Hepatocyte (in vitro differentiated cells): ENCODE results near the gene CYP27B1.

ENCODE experiments used
- EZH2 ChIP-seq: fragments of 200-600 bp; sonication (generic); IDR thresholded peaks from 2 replicates; pipeline ENCODE4 v1.6.1; 2016; ENCODE audit warnings: antibody characterized with exemption, mild to moderate bottlenecking, borderline replicate concordance
- TF ChIP-seq, protein P1 (sequence below): fragments of 200-600 bp; sonication (generic); IDR thresholded peaks from 2 replicates; pipeline ENCODE4 v1.5.1; 2016; ENCODE audit warnings: antibody characterized with exemption, mild to moderate bottlenecking; ENCODE audit not compliant: poor library complexity

DNA sequence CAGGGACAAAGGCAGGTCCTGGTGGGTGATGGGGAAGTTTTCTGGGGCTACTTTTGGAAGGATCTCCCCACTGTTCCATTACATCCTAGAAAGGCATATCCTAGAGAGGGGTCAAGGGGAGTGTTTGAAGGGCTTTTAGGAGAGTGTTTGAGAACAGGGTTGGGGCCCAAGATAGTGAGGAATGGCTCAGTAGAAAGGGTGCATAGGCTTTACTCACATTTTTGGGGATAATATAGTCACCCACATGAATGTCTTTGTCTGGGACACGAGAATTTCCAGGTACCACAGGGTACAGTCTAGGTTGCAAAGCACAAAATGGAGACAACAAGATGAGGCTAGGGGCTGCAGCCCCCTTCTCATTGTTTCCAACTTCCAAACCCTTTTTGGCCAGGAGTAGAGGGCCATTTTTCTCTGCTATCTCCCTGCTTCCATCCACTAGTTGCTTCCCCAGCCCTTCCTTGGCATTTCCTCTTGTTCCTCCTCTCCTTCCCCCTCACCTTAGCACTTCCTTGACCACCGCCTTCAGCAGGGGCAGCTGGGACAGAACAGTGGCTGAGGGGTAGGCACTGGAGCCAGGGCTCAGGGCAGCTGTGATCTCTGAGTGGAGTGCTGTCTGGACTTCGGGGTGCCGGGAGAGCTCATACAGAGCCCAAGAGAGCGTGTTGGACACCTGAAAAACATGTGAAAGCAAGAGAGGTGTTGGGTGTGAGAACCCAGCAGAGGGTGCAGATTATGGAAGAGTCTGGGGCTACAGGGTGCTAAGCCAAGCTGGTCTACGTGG lies 2.8 kb downstream of the CYP27B1 start:
- TF ChIP-seq, protein P1, sequence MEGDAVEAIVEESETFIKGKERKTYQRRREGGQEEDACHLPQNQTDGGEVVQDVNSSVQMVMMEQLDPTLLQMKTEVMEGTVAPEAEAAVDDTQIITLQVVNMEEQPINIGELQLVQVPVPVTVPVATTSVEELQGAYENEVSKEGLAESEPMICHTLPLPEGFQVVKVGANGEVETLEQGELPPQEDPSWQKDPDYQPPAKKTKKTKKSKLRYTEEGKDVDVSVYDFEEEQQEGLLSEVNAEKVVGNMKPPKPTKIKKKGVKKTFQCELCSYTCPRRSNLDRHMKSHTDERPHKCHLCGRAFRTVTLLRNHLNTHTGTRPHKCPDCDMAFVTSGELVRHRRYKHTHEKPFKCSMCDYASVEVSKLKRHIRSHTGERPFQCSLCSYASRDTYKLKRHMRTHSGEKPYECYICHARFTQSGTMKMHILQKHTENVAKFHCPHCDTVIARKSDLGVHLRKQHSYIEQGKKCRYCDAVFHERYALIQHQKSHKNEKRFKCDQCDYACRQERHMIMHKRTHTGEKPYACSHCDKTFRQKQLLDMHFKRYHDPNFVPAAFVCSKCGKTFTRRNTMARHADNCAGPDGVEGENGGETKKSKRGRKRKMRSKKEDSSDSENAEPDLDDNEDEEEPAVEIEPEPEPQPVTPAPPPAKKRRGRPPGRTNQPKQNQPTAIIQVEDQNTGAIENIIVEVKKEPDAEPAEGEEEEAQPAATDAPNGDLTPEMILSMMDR: no peak
- no peak for TF ChIP-seq EZH2
